GM21526 (cell line): ENCODE results near the gene TXNRD1.
"Not testable (repeated sequence)": the region's sequence is repeated elsewhere in the genome, so short reads cannot be mapped to it uniquely, and the experiment has no call there.

ENCODE experiments used
- ATAC-seq: cut with Tn5 transposase; IDR thresholded peaks from one replicate; pipeline ENCODE4 v1.9.1; 2021; ENCODE audit warnings: moderate library complexity; ENCODE audit not compliant: unreplicated experiment, low FRiP score

The TXNRD1 gene

DNA sequence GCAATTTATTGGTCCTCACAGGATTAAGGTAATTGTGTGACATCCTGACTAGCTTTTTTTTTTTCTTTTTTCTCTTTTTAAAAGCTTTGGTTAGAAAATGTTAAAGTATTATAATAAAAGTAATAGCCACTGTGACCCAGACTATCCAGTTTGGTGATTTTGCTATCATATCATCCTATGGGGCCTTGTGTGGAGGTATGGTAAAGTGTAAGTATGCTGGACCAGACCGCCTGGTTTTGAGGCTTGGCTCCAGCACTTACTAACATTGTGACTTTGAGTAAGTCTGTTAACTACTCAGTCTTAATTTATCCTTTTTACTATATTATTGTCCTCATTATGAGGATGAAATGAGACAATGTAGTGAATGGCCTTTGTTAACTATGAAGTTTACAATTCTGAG lies 103.4 kb downstream of the TXNRD1 start:
- no peak for ATAC-seq

DNA sequence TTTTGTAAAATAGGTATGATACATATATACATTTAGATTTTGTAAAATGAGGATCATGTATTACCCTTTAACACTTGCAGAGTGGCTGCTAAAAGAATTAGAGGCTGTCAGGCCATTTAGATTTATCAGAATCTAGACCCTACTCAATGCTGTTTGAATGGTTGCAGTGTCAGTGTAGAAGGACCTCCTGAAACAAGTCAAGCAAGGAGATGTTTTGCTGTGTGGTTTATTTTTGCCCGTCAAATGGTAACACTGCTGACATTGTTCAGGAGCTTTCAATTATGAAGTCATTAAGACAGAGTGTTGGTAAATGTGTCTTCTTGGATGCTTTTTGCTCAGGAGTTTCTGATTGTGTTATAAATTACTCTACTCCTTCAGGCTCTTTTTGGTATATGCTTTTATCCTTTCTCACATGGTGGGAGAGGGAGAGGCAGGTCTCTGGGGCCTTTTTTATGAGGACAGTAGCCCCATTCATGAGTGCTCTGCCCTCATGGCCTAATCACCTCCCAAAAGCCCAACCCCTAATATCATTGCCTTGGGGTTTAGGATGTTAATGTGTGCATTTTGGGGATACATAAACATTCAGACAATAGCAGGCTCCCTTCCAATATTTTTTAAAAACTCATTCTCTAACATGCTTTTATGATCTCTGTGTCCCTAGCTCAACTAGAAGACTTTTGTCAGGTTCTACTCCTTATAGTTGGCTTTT lies 104.5 kb downstream of the TXNRD1 start:
- no peak for ATAC-seq

DNA sequence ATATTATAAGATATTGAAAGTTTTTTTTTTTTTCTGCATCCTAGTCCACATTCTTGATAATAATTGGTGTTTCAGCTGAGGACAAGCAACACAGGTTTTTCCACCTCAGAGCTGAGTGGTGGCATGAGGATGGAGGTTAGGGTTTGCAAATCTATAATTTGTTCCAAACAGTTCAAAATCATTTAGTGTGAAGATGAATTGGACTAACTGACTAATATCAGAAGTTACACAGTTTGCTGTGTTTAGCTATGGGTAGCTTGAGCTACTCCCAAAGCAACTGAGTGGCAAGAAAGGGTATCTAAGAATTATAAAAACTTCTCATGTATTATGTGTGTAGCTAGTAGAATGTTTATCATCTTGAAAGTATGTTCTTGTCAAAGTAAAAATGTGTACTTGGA lies 105.0 kb downstream of the TXNRD1 start:
- no peak for ATAC-seq

DNA sequence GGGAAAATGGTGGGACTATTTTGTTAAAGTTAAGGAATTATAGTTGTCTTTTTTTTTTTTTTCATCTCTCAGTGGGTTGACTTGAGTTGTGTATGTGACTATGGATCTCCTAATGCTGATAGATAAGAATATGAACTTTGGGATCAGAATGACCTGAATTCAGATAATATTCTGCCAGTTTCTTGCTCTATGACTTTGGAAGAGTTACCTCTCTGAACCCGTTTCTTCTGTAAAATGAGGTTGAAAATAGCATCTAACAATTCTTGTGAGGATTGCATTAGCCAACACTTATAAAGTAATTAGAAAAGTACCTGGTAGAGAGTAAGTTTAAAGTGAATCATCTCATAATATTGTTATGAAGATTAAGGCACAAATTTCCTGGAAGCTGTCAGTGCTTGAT lies 106.4 kb downstream of the TXNRD1 start:
- no peak for ATAC-seq

DNA sequence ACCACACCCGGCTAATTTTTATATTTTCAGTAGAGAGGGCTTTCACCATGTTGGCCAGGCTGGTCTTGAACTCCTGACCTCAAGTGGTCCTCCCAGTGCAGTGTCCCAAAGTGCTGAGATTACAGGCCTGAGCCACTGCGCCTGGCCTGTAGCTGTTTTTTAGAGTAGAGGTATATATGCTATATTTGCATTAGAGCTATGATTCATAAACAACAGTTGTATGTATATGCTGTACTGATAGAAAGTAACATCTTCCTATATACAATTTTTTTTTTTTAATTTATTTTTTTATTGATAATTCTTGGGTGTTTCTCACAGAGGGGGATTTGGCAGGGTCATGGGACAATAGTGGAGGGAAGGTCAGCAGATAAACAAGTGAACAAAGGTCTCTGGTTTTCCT lies 107.0 kb downstream of the TXNRD1 start:
- not testable (repeated sequence) for ATAC-seq

DNA sequence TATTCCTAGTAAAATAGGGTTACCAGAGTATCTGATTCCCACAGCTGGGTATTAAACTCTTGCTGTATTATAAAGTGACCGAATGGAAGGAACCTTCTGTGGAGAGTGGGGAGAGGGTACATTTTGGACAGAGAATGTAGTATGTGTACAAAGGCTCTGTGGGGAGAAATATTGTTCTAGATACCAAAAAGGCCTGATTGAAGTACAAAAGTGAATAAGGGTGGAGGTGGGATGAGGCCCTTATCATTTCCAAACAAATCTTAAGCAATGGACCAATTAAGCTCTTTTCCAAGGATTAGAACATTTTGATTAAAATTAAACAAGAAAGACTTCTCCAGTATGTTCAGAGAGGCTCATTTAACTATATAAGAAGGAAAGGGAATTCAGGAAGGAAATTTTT lies 108.3 kb downstream of the TXNRD1 start:
- ATAC-seq: no peak

DNA sequence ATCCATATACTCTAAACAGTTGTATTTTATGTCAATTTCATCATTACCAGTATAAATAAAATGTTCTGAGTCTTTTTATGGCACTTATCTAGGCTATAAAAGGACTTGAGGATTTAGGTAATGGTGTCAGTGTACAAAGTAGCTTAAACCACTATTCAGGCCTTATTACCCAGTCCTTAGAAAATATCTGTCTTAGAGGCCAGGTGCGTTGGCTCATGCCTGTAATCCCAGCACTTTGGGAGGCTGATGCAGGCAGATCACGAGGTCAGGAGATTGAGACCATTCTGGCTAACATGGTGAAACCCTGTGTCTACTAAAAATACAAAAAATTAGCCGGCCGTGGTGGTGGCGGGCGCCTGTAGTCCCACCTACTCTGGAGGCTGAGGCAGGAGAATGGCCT lies 112.7 kb downstream of the TXNRD1 start:
- not testable (repeated sequence) for ATAC-seq

DNA sequence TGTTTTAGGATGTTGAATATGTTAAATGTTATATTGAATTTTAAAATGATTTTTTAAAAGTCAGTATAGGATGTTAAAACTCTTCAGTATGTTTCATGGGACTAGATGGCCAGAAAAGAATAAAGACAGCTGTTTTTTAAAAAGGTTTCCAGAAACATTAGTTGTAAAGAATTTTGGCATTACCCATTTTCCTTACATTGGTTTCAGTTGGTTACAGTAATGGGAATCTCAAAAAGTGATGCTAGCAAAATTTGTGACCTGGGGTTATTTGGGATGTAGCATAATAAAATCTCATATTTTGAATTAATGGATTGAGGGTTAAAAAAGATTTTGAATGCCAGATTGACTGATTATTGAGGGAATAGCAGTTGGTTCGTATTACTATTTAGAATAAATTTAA lies 113.2 kb downstream of the TXNRD1 start:
- ATAC-seq: no peak

DNA sequence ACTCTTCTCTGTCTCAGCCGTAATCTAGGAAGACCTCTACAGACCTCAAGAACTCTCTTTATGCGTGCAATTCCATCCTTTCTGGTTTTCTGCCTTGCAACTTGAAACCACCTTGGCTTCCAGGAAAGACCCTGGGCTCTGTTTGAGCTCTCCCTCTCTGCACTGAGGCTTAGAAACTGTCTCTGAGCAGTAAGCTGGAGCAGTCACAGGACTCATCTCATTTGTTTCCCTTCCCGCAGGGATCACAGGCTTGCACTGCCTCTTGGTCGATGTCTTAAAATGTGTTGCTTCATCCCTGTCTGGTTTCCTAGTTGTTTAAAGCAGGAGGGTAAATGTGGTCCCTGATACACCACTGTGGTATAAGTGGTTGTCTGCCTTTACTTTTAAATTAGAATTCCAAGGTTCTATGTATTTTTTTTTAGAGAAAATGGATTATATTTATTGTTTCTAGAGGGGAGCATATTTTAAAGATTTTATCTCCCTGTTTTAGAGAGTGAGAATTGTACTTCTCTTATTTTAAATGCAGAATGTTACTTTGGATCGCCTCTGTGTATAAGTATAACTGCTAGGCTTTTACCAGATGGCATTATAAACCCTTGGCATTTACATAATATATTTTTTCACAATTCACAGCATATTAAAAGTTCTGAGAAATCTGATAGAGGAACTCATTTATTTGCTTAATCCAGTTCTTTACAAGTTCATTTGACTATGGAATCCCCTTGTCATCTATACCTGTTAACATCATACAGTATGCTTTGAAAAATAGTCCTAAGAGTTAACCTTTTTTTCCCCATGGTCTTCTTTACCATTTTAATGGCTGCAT lies 114.3 kb downstream of the TXNRD1 start:
- ATAC-seq: no peak

DNA sequence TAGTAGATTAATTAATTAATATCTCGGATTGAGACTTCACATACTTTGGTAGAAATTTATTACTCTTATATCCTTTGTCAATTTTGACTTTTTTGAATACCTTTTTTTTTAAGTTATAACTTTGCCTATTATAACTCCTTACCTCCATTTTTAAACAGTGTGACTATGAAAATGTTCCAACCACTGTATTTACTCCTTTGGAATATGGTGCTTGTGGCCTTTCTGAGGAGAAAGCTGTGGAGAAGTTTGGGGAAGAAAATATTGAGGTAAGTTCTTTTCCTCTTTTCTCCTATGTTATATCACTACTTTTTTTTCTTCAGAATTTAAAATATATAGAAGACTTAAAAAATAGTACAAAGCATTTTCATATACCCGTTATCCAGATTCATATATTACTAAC lies 115.8 kb downstream of the TXNRD1 start:
- ATAC-seq: no peak

DNA sequence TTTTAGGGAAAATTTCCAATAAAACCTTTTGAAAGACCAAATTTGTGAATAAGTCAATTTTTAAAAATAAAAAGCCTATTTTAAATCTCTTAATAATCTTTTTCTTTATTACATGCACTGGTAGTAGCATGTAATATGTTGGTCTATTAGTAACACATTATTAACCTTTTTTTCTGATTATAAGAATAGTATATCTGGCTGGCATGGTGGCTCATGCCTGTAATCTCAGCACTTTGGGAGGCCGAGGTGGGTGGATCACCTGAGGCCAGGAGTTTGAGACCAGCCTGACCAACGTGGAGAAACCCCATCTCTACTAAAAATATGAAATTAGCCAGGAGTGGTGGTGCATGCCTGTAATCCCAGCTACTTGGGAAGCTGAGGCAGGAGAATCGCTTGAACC lies 116.7 kb downstream of the TXNRD1 start:
- ATAC-seq: not testable (repeated sequence)

DNA sequence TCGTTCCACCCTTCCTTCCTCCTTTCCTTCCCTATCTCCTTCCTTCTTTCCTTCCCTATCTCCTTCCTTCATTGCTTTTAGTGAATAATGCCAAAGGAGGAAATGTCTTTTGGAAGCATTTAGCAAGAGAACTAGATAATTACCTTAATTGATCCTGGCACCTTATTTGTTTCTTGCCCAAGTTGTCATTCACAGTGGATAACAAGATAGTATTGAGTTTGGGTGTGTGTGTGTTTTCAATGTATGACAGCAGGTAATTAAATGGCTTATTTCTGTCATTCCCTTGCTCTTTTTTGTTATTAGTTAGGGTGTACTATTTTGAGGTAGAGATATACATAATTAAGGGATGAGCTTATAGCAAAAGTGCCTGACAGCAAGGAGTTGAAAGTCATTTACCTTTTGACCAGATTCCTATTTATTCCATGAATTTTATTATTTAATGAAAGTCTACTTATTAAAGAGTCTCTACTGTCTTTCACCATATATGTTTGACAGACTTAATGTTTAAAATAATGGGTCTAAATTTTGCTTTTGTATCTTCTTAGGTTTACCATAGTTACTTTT lies 118.2 kb downstream of the TXNRD1 start:
- no peak for ATAC-seq

DNA sequence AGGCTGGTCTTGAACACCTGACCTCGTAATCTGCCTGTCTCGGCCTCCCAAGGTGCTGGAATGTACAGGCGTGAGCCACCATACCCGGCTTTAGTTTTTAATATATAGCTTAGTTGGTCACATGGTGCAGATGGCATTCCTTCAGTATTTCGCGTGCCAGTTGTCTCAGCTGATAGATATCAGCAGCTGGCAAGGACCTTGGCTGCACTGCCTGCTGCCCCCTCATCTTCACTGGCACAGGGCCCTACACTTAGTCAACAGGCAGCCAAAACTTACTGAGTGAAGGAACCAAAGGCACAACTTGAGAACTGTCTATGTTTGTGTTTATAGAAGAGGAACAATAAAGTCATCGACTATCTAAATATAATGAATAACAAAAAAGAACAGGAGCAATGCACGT lies 119.0 kb downstream of the TXNRD1 start:
- no peak for ATAC-seq

DNA sequence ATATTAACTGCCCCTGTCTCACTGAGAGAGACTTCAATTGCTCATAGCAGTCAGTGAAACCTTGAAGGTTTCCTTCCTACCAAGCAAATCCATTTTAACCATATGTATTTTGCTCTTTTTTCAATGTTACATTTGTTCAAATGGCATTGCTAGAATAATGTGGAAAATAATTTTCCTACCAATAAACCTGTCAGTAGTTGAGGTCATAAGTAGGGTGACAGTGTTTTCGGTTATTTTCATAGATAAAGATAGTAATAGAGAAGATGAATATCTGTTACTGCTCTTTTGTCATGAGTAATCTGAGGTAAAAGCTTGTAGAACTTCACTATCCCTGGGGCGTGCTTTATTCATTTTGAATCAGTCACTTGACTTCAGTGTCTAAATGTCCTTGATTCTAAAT lies 120.5 kb downstream of the TXNRD1 start:
- ATAC-seq: no peak

DNA sequence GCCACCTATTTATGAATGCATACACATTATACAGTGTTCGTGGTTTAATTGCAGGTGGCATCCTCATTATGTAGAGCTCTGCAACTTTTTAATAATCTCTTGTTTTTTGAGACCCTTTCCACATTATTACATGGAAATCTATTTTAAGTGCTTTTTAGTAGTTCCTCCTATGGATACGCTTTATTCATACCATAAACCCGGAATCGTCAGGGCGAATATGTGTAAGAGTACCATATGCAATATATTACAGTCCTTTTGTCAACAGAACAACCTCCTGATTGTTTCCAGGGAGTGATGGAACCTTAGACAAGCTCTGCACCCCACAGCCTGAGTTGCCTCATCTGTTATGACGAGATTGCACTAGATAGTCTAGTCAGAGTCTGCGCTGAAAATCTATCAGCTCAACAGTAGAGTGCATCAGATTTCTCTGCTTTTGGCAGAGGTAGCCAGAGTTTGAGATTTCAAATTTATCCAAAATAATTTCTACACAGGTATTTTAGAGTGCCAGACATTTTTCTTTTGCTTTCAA lies 121.5 kb downstream of the TXNRD1 start:
- no peak for ATAC-seq

DNA sequence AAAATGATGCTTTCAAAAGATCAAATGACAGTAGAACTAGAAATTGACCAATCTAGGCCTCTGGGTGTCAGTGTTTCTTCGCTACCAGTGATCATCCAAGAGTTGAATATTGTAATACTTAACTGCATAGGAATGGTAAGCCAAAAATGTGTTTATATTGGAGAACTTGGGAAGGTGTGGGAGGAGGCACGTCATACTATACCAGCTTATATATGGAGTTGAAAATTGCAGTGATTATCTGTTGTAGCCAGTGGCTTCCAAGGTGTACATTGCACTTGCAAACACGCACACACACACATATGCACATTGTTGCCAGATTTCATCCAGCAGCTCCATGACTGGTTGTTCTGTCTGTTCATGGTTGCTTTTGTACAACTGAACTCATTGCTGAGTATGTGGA lies 124.1 kb downstream of the TXNRD1 start:
- ATAC-seq: no peak

DNA sequence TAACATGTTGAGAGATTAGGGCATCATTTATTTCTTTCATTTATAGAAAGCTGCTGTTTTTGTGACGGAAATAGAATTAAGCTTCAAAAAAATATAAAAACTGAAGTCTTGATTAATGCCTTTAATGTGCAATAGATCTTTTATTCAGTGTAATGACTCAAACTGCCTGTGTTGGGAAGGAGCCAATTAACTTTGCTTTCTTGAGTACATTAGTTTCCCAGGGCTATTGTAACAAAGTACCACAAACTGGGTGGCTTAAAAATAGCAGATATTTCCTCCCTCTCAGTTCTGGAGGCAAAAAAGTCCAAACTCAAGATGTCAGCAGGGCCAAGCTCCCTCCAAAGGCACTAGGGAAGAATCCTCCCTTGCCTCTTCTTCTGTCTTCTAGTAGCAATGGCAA lies 124.6 kb downstream of the TXNRD1 start:
- no peak for ATAC-seq

DNA sequence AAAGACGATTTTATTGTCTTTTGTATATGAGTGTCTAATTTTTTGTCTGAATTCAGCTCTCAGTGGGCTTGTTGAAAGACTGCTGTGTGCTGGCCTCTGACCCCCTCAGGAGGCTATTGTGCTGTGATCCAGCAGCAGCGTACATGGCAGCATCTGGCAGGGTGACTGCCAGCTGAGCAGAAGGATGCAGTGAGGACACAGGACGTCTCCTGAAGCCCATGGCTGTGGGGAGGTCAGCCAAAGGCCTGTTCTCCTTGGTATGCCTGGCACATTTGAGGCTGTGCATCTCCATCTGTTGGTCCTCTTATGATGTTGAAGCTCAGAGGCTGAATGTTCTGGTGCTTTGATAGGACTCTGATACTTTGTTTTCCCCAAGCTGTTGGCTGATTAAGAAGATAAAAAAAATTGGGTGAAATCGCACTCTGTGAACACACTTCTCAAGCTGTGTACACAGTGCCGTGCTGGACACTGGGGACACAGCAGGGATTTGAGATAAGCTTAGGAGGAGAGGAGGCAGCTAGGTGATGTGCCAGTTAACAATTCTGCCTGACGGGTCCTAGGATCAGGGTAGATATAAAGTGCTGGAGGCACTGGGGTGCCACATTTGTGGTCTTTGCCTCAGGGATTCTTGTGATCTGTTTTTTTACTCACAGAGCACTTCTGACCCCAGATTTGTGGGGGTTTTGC lies 125.5 kb downstream of the TXNRD1 start:
- no peak for ATAC-seq

DNA sequence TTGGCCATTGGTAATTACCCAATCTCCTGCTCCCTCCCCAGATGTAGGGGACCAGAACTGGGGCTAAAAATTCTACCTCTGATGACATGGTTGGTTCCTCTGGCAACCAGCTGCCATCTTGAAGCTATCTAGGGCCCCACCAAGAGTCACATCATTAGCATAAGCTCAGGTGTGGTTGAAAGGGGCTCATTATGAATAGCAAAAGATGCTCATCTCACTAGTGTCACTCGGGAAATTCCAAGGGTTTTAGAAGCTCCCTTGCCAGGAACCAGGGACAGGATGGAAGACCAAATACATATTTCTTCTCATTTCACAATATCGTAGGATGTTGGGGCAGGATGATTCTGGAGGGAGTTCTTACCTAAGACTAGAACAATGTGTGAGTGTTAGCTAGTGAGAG lies 126.6 kb downstream of the TXNRD1 start:
- ATAC-seq: no peak

DNA sequence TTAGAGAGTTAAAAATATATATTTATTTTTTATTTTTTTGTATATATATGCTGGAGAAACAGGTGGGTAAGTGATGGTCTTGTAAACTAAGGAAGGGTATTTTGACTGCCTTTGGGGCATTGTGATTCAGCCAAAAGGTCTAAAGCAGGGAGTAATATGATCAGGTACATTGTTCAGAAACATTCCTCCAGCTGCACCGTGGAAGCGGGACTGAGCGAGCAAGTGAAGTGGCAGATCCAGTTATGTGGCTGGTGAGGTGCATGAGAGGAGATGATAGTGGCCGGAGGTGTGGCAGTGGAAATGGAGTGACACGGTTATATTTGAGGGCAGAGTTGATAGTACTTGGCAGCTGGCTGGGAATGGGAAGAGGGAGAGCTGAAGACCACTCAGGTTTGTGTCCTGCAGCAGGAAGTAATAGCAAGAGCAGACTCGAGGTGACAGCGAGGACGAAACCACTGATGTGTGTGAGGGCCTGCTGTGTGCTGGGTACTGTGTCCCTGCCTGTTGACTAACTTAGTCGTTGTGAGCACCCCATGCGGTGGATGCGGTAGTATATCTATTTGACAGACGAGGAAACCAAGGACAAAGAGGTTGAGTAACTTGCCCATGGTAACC lies 127.2 kb downstream of the TXNRD1 start:
- no peak for ATAC-seq

DNA sequence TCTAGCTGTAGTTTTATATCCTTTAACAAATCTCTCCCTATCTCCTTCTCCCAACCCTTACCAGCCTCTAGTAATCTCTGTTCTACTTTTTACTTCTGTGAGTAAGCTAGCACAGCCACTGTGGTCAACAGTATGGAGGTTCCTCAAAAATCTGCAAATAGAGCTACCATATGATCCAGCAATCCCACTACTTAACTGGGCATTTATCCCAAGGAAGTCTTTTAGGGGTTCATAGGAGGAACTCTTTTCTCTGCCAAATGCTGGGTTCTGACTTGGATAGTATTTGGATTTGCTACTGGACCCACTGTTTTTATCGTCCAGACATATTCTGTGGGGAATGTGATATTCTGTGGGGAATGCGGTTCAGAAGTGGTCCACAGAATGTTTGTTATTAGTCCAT lies 129.1 kb downstream of the TXNRD1 start:
- no peak for ATAC-seq
